A673 (cell line): ENCODE data around the gene APAF1. TPM values are rescaled to one million over a fixed set of nuclear protein-coding genes. Genes with fewer than 3 reads are reported as not detected.

Source experiments
- BruUV-seq: library from RNA; stranded (reverse); fragments of 400-500 nt; replicated peaks from 2 replicates; lab custom pipeline; 2021; lab: Mats Ljungman, UMichigan
- CTCF ChIA-PET: fragments of 300-600 bp; sonication (Branson Sonifier 250); formaldehyde crosslinking; loops from one replicate; lab custom pipeline; 2022; ENCODE audit warnings: antibody characterized with exemption; lab: Charles Lee
- POLR2A ChIA-PET: fragments of 300-600 bp; sonication (Branson Sonifier 250); formaldehyde crosslinking; loops from one replicate; lab custom pipeline; 2022; ENCODE audit warnings: antibody characterized with exemption; ENCODE audit not compliant: low non-redundant PET; lab: Charles Lee
- DNase-seq: peaks from one replicate; pipeline ENCODE4 v3.0.0-alpha.2; 2015; ENCODE audit warnings: low spot score
- H3K27ac ChIP-seq: fragments of 200-600 bp; sonication (generic); 2 replicates; pipeline ENCODE4 v1.5.1; 2016; ENCODE audit warnings: mixed run types, low read depth, mild to moderate bottlenecking, mixed read lengths, antibody characterized with exemption, low read length; ENCODE audit not compliant: poor library complexity, severe bottlenecking
- H3K27me3 ChIP-seq: fragments of 200-600 bp; sonication (generic); replicated peaks from 2 replicates; pipeline ENCODE4 v1.6.1; 2017; ENCODE audit warnings: mixed run types, low read depth, mild to moderate bottlenecking, mixed read lengths, antibody characterized with exemption, low read length; ENCODE audit not compliant: insufficient read depth, poor library complexity
- H3K36me3 ChIP-seq: fragments of 200-600 bp; sonication (generic); 2 replicates; pipeline ENCODE4 v1.6.1; 2016; ENCODE audit warnings: mixed run types, mild to moderate bottlenecking, mixed read lengths, antibody characterized with exemption, low read length; ENCODE audit not compliant: insufficient read depth, poor library complexity, severe bottlenecking
- H3K4me1 ChIP-seq: fragments of 200-600 bp; sonication (generic); 2 replicates; pipeline ENCODE4 v1.6.1; 2017; ENCODE audit warnings: mixed run types, mild to moderate bottlenecking, mixed read lengths, antibody characterized with exemption, low read length; ENCODE audit not compliant: insufficient read depth, poor library complexity, severe bottlenecking
- H3K4me3 ChIP-seq: fragments of 200-600 bp; sonication (generic); 2 replicates; pipeline ENCODE4 v1.5.1; 2016; ENCODE audit warnings: low read depth, mixed run types, mild to moderate bottlenecking, mixed read lengths, low read length; ENCODE audit not compliant: poor library complexity, severe bottlenecking
- H3K9me3 ChIP-seq: fragments of 200-600 bp; sonication (generic); 2 replicates; pipeline ENCODE4 v1.6.1; 2016; ENCODE audit warnings: mixed run types, low read depth, mild to moderate bottlenecking, mixed read lengths, antibody characterized with exemption, low read length; ENCODE audit not compliant: poor library complexity, severe bottlenecking
- CTCF ChIP-seq: fragments of 300-800, 200-600 bp; sonication (generic); conservative IDR thresholded peaks from 2 replicates; pipeline ENCODE4 v1.5.1; 2017; ENCODE audit warnings: low read depth, mild to moderate bottlenecking, antibody characterized with exemption, low read length, moderate library complexity, mixed read lengths
- EZH2 ChIP-seq: fragments of 200-600 bp; sonication (generic); IDR thresholded peaks from 2 replicates; pipeline ENCODE4 v1.6.1; 2017; ENCODE audit warnings: borderline replicate concordance, low read depth, mild to moderate bottlenecking, mixed read lengths, antibody characterized with exemption, low read length; ENCODE audit not compliant: poor library complexity, severe bottlenecking
- intact Hi-C: fragments of 100-400 bp; cut with micrococcal nuclease; formaldehyde crosslinking; loops from one replicate; pipeline ENCODE4 v1.10.0; 2022; ENCODE audit not compliant: unreplicated experiment
- total RNA-seq: library from RNA; stranded (reverse); gene quantifications from 2 replicates; pipeline ENCODE4 v1.2.3, GENCODE V29; 2021

Gene APAF1
- total RNA-seq, 1 experiment from 2014 or later = 24.2 TPM

GRCh38 chr12:98606359-98606988 lies 38.6 kb upstream of the APAF1 start:
- intact Hi-C loops = no loop called here
- no peaks in the 10 kb centered on the region for H3K27me3 ChIP-seq
- no TSS peak for BruUV-seq
- no peak overlapping the region for H3K27ac ChIP-seq
- TF ChIP-seq EZH2 = no peak
- peak; percentile 25; the same call in 1 of the 2 replicates for TF ChIP-seq CTCF
- ChIA-PET CTCF (no interaction called here), POLR2A (interaction anchor here (0.7 kb wide), 1 partner anchor 21 kb away, joined by 3 read pairs; no protein-coding TSS in a partner anchor)
- H3K9me3 ChIP-seq = no peaks in the 10 kb centered on the region
- no peak for DNase-seq
- peaks cover 31% of the 10 kb centered on the region for H3K36me3 ChIP-seq
- no peak overlapping the region for H3K4me3 ChIP-seq
- H3K4me1 ChIP-seq = no peaks in the 10 kb centered on the region

GRCh38 chr12:98610596-98610995 lies 34.5 kb upstream of the APAF1 start:
- POLR2A ChIA-PET = no interaction called here
- DNase-seq = no peak
- Histone ChIP-seq H3K27me3 (no peaks in the 10 kb centered on the region), H3K9me3 (no peaks in the 10 kb centered on the region), H3K4me3 (no peak overlapping the region), H3K27ac (no peak overlapping the region), H3K36me3 (no peaks in the 10 kb centered on the region), H3K4me1 (no peaks in the 10 kb centered on the region)
- intact Hi-C loops = no loop called here
- BruUV-seq = no TSS peak
- CTCF ChIA-PET = no interaction called here
- TF ChIP-seq EZH2 = no peak
- TF ChIP-seq CTCF = no peak

GRCh38 chr12:98612696-98613334 lies 32.3 kb upstream of the APAF1 start:
- POLR2A ChIA-PET = no interaction called here
- no TSS peak for BruUV-seq
- Histone ChIP-seq H3K9me3 (no peaks in the 10 kb centered on the region), H3K4me1 (no peaks in the 10 kb centered on the region), H3K27me3 (no peaks in the 10 kb centered on the region), H3K27ac (no peak overlapping the region), H3K4me3 (no peak overlapping the region), H3K36me3 (no peaks in the 10 kb centered on the region)
- no peak for DNase-seq
- TF ChIP-seq EZH2 (no peak), CTCF (no peak)
- intact Hi-C loops = no loop called here
- CTCF ChIA-PET = no interaction called here
